WERI-Rb-1 (cell line): Measurements from ENCODE around the gene CYP24A1.

ENCODE experiments used
- DNase-seq: peaks from one replicate; pipeline ENCODE4 v3.0.0-alpha.2; 2020
- H3K27ac ChIP-seq: fragments of 250-450 bp; sonication (Bioruptor Pico); 2 replicates; pipeline ENCODE4 v1.5.1; 2020; ENCODE audit warnings: mild to moderate bottlenecking, moderate library complexity
- H3K27me3 ChIP-seq: fragments of 250-450 bp; sonication (Bioruptor Pico); 2 replicates; pipeline ENCODE4 v1.5.1; 2021; ENCODE audit warnings: mild to moderate bottlenecking, low read depth, moderate library complexity; ENCODE audit not compliant: insufficient read depth, severe bottlenecking
- H3K36me3 ChIP-seq: fragments of 250-450 bp; sonication (Bioruptor Pico); 2 replicates; pipeline ENCODE4 v1.5.1; 2020; ENCODE audit warnings: mild to moderate bottlenecking, moderate library complexity
- H3K4me3 ChIP-seq: 2 replicates; pipeline ENCODE4 v1.5.1; 2011; ENCODE audit warnings: low read depth, mild to moderate bottlenecking, control low read depth, low read length
- H3K9me3 ChIP-seq: fragments of 250-450 bp; sonication (Bioruptor Pico); 2 replicates; pipeline ENCODE4 v1.5.1; 2021; ENCODE audit warnings: mild to moderate bottlenecking, moderate library complexity; ENCODE audit not compliant: severe bottlenecking
- TF ChIP-seq, protein P1 (sequence below): IDR thresholded peaks from 2 replicates; pipeline ENCODE4 v1.5.1; 2011; ENCODE audit warnings: low read depth, mild to moderate bottlenecking, control low read depth, inconsistent platforms, low read length

CYP24A1 gene

DNA sequence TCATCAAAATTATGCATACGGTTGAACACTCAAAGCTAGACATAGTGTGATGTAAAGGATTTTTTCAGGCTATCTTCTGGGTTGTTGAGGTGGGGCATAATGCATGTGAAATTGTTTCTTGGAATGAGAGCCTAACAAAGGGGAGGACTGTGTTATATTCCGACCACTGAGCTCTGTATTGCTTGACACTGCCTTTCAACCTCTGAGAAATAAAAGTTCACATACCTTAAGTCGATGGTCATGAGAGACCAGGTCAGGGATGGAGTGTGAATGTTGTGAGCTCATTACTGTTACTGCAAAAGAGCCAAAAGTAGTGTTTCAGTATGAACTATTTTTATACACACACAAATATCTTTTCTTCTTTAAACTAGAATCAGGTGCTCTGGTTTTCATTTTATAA is 39.1 kb upstream of the CYP24A1 start:
- H3K27ac ChIP-seq: no peak overlapping the region
- no peaks in the 10 kb centered on the region for H3K27me3 ChIP-seq
- TF ChIP-seq, protein P1, sequence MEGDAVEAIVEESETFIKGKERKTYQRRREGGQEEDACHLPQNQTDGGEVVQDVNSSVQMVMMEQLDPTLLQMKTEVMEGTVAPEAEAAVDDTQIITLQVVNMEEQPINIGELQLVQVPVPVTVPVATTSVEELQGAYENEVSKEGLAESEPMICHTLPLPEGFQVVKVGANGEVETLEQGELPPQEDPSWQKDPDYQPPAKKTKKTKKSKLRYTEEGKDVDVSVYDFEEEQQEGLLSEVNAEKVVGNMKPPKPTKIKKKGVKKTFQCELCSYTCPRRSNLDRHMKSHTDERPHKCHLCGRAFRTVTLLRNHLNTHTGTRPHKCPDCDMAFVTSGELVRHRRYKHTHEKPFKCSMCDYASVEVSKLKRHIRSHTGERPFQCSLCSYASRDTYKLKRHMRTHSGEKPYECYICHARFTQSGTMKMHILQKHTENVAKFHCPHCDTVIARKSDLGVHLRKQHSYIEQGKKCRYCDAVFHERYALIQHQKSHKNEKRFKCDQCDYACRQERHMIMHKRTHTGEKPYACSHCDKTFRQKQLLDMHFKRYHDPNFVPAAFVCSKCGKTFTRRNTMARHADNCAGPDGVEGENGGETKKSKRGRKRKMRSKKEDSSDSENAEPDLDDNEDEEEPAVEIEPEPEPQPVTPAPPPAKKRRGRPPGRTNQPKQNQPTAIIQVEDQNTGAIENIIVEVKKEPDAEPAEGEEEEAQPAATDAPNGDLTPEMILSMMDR: no peak
- no peaks in the 10 kb centered on the region for H3K9me3 ChIP-seq
- H3K4me3 ChIP-seq: no peak overlapping the region
- no peak for DNase-seq
- H3K36me3 ChIP-seq: peaks cover 7% of the 10 kb centered on the region

DNA sequence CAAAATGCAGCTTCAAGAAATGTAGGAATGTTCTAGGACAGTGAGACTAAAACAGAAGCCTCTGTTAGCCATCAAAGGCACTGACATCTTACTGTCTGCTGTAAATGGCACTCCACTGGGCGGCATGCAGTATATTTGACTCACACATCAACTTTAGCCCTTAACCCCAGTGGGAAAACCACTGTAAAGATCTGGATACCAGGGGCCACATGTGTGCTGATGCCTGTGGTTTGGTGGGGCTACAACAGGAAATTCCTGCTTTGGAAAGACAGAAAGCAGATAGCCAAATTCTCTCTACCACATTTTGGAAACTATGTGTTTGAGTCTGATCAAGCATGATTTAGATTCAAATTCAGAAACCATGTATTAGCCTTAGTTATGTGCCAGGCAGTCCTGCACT is 38.4 kb upstream of the CYP24A1 start:
- Histone ChIP-seq H3K36me3 (peaks cover 7% of the 10 kb centered on the region), H3K9me3 (no peaks in the 10 kb centered on the region), H3K27me3 (no peaks in the 10 kb centered on the region), H3K4me3 (no peak overlapping the region), H3K27ac (no peak overlapping the region)
- TF ChIP-seq, protein P1: no peak
- DNase-seq: no peak

DNA sequence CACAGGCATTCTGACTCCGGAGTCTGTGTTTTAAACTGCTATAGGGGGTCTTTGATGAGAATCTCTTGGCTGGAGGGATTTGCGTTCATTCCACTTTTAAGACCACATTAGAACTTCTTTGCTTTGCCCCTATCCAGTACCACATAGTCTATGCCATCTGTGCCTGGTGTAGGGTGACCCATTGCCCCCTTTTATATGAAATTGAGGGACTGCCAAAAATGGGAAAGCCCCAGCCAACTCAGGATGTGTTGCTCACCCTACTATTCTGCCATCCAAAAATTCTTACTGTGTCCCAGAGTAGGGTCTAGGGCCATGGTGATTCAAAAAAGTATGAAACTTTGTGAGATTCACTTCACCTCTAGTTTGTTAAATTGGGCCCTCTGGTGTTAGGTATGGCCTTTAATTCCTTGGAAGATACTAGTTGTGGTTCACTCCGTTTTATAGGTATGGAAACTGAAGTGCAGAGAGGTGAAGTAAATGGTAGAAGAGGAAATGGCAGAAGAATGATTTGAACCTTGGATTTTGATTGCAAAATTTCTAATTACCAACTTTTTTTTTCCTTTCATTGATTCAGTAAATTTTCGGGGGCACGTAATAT is 35.5 kb upstream of the CYP24A1 start:
- TF ChIP-seq, protein P1: no peak
- DNase-seq: no peak
- peaks cover 22% of the 10 kb centered on the region for H3K27me3 ChIP-seq
- no peaks in the 10 kb centered on the region for H3K9me3 ChIP-seq
- no peak overlapping the region for H3K4me3 ChIP-seq
- H3K27ac ChIP-seq: no peak overlapping the region
- H3K36me3 ChIP-seq: no peaks in the 10 kb centered on the region

DNA sequence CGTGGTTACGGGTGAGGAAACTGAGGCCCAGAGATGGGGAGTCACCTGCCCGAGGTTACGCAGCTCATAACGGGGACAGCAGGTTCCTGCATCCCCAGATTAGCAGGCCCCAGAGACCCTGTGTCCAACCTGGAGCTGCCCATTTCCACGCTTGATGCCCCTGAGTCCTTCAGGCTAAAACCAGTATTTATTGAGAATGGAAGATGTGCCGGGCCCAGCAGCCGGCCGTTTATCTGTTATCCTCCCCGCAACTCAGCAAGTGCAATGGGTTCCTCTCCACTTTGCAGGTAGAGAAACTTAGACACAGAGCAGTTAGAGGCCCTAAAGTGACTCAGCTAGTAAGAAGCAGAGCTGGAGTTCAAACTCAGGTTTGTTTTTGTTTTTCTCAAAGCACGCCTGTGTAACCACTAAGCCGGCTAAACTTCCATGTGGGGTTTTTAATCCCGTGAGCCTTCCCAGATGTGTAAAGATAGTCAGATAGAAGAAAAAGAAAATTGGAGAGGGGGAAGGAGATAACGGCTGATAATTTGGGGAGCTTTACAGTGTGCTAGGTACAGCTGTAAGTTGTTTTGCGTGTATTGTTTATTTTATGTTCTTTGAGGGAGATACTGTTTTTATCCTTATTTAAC is 34.9 kb upstream of the CYP24A1 start:
- H3K27ac ChIP-seq: peak overlapping the region; percentile 97
- TF ChIP-seq, protein P1: no peak
- H3K36me3 ChIP-seq: no peaks in the 10 kb centered on the region
- peak; percentile 19 for DNase-seq
- no peaks in the 10 kb centered on the region for H3K9me3 ChIP-seq
- H3K4me3 ChIP-seq: peak overlapping the region; percentile 88
- peaks cover 29% of the 10 kb centered on the region for H3K27me3 ChIP-seq

DNA sequence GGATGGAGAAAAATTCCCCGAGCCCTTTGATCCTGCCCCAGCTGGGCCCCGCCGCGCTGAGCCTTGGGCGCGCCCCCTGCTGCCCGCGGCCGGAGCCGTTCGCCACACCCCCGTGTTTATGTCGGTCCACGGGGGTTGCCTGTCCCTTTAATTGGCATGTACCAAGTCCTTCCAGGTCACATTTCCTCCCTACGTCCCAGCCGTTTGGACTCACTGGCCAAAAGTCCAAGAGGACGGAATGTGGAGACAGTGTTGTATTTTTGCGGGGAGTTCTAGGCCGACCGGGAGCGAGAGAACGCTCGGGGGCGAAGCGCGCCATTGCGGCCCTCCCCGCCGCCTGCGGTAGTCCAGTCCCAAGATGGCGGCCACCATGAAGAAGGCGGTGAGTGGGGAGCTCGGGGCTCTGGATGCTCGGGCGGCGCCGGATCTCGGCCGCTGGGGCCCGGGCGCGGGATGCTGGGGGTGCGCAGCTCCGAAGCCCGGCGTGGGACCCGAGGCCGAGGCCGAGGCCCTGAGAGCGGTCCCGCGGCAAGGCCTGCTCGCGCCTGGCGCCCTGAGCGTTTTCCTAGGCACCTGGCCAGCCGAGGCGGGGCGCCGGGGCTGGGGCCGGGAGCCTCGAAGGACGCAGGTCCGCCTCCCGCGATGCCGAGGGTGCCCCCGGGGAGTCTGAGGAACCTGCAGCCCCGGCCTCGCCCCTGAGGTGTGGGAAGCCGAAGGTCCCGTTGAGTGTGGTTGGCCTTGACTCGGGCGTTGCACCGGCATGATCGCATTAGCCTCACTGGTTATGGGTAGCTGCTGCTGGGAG is 34.2 kb upstream of the CYP24A1 start, which contains the start of gene PFDN4:
TSS of gene PFDN4 (plus strand) at position 345 of the 805 bp plus-strand sequence. CDS start at position 359, 14 bp downstream.
- Histone ChIP-seq H3K4me3 (peak within 1 kb of the TSS; percentile 88), H3K36me3 (no peaks in the 10 kb centered on the region), H3K9me3 (no peaks in the 10 kb centered on the region), H3K27me3 (peaks cover 32% of the 10 kb centered on the region), H3K27ac (peak within 1 kb of the TSS; percentile 97)
- TF ChIP-seq, protein P1: peak; percentile 81
- peak; percentile 85 for DNase-seq
